BE2C (cell line): ENCODE data around the gene MTFR1L.
A peak's percentile ranks its signal among the peaks of the same experiment; 100 is the strongest.

ENCODE experiments used
- DNase-seq: peaks from one replicate; pipeline ENCODE4 v3.0.0-alpha.2; 2020
- H3K27me3 ChIP-seq: fragments of 250-450 bp; sonication (Bioruptor Pico); 2 replicates; pipeline ENCODE4 v1.5.1; 2020; ENCODE audit warnings: mild to moderate bottlenecking
- H3K36me3 ChIP-seq: fragments of 250-450 bp; sonication (Bioruptor Pico); 2 replicates; pipeline ENCODE4 v1.5.1; 2020; ENCODE audit warnings: mild to moderate bottlenecking
- H3K4me1 ChIP-seq: fragments of 250-450 bp; sonication (Bioruptor Pico); 2 replicates; pipeline ENCODE4 v1.5.1; 2020
- H3K4me3 ChIP-seq: 2 replicates; pipeline ENCODE4 v1.5.1; 2011; ENCODE audit warnings: low read depth, low read length
- H3K9me3 ChIP-seq: fragments of 250-450 bp; sonication (Bioruptor Pico); 2 replicates; pipeline ENCODE4 v1.5.1; 2020
- TF ChIP-seq, protein P1 (sequence below): IDR thresholded peaks from 2 replicates; pipeline ENCODE4 v1.5.1; 2012; ENCODE audit warnings: mild to moderate bottlenecking, low read depth, low read length

Gene MTFR1L

DNA sequence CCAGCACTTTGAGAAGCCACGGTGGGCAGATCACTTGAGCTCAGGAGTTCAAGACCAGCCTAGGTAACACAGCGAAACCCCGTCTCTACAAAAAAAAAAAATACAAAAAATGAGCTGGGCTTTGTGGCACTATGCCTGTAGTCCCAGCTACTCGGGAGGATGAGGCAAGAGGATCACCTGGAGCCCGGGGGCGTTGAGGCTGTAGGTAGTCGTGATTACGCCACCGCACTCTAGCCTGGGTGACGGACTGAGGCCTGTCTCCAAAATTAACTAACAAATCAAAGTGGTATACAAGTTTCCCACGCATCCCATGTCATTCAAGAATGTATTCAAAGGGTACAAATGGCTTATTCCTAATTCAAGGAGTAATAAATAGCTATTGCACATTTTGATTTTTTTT is 37.1 kb downstream of the MTFR1L start:
- H3K4me3 ChIP-seq: no peak overlapping the region
- TF ChIP-seq, protein P1, sequence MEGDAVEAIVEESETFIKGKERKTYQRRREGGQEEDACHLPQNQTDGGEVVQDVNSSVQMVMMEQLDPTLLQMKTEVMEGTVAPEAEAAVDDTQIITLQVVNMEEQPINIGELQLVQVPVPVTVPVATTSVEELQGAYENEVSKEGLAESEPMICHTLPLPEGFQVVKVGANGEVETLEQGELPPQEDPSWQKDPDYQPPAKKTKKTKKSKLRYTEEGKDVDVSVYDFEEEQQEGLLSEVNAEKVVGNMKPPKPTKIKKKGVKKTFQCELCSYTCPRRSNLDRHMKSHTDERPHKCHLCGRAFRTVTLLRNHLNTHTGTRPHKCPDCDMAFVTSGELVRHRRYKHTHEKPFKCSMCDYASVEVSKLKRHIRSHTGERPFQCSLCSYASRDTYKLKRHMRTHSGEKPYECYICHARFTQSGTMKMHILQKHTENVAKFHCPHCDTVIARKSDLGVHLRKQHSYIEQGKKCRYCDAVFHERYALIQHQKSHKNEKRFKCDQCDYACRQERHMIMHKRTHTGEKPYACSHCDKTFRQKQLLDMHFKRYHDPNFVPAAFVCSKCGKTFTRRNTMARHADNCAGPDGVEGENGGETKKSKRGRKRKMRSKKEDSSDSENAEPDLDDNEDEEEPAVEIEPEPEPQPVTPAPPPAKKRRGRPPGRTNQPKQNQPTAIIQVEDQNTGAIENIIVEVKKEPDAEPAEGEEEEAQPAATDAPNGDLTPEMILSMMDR: no peak
- H3K4me1 ChIP-seq: no peaks in the 10 kb centered on the region
- no peak for DNase-seq
- H3K27me3 ChIP-seq: no peaks in the 10 kb centered on the region
- no peaks in the 10 kb centered on the region for H3K9me3 ChIP-seq
- no peaks in the 10 kb centered on the region for H3K36me3 ChIP-seq

DNA sequence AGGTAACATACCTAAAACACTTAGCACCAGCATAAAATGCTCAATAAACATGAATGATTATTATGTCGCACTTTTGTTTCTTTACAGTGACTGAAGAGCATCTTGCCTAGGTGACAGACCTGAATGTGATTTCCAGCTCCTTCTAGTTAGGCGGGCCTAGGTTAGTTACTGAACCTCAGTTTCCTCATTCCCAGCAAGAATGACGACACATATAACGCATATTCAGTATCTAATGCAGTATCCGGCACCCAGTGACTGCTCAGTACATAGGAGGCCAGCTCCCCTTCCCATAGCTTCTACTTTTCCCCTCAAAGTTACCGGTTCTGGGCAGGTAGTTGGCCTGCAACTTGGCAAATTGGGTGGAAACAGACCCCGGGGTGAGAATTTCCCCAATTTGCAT is 38.7 kb downstream of the MTFR1L start:
- Histone ChIP-seq H3K9me3 (no peaks in the 10 kb centered on the region), H3K4me1 (no peaks in the 10 kb centered on the region), H3K4me3 (peak overlapping the region; percentile 79), H3K27me3 (no peaks in the 10 kb centered on the region), H3K36me3 (no peaks in the 10 kb centered on the region)
- TF ChIP-seq, protein P1: no peak
- no peak for DNase-seq

DNA sequence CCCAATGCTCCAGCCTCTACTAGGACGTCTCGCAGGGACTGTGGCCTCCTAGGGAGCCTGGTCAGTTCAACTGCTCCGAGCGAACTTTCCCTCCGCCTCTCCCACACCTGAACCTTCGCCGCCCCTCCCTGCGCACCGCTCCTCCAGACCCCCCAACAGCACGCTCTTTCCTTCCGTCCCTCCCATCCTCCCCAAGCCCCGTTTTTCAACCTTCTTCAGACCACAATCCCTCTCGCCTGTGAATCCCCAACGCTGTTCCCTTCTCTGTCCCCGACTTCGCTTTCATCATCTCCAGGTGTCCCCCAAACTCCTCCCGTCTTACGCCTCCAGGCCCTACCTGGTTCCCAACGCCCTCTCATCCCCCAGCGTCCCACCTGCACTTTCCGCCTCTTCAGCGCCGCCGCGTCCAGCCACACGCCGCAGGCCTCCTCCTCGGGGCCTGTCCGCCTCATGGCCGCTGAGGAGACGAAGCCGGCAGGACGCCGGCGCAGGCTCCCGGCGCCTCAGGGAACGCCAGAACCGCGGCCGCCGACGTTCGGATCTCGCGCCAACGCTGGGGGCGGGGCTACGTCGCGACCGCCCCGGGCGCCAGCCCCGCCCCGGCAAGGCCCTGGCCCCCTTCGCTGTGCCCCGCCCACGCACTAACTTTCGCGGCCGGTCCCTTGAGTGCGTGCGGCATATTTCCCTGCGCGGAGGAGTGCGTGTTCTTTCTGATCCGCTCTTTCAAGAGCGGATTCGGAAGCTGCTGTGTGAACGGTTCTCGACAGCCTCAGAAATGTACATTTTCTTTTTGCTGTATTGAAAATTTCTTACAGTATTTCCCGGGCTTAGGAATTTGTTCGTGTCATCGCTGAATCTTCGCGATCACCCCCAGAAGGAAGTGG is 39.4 kb downstream of the MTFR1L start, which contains the start of gene AUNIP:
AUNIP (minus strand) TSS at position 552 of the 884 bp plus-strand sequence; CDS start at position 452, 100 bp downstream.
- no peaks in the 10 kb centered on the region for H3K4me1 ChIP-seq
- H3K4me3 ChIP-seq: peak within 1 kb of the TSS; percentile 79
- TF ChIP-seq, protein P1: no peak
- no peaks in the 10 kb centered on the region for H3K9me3 ChIP-seq
- DNase-seq: peak; percentile 81
- H3K36me3 ChIP-seq: no peaks in the 10 kb centered on the region
- H3K27me3 ChIP-seq: no peaks in the 10 kb centered on the region

DNA sequence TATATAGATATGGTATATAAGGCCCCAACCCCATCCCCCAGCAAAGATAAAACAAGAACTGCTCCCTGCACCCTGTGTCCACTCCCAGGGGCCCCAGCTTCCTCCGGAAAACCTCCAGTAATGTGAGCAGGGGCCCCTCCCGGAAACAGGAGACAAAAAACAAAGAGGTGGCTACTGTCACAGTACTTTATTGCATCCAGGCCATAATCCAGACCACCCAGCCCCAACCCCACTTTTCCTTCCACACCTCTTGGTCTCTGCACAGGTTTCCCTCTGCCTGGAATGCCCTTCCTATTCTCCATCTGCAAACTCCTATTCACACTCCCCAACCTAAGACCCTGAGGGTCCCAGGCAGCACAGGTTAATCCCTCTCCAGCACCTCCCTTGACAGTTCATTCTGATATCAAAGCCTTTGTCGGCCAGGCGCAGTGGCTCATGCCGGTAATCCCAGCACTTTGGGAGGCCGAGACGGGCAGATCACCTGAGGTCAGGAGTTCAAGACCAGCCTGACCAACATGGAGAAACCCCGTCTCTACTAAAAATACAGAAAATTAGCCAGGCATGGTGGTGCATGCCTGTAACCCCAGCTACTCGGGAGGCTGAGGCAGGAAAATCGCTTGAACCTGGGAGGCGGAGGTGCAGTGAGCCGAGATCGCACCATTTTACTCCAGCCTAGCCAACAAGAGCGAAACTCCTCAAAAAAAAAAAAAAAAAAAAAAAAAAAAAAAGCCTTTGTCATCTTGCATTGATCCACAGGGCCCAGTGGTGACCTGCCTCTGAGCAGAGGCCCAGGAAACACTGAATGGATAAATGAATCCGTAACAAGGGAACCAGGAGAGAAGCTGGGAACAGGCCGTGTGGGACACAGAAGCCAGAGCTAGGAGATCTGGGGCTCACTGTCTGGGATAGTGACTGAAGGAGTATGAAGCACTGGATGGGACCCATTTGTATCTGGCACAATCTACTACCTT is 41.8 kb downstream of the MTFR1L start:
- DNase-seq: no peak
- TF ChIP-seq, protein P1: no peak

DNA sequence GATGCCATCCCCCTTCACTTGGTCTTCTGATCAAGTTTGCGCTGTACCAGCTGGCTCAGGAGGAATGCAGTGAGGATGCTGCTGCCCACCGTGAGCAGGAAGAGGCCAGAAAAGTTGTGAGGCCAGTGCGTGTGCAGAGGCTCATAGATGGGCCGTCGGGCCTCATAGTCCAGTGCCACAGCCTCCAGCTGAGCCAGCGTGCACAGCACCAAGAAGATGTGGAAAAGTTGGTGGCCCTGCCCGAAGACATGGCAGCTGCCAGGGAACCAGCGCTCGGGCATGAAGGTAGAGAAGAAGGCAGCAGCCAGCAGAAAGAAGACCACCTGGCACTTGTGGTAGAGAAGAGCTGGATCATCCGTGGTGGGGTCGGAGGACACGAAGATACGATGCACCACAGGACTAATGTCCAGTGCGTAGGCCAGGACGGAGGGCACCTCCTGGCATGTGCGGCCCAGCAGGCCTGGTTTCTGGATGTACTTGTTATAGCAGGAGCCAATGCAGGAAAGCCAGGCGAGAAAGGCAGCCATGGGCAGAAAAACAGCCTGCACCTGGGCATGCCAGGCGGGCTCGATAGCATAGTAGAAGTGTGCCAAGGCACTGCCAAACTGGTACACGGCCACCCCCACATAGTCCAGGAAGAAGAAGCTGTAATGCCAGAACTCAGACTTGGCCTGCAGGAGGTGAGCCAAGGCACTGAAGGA is 43.2 kb downstream of the MTFR1L start:
- TF ChIP-seq, protein P1: no peak
- Histone ChIP-seq H3K36me3 (no peaks in the 10 kb centered on the region), H3K27me3 (no peaks in the 10 kb centered on the region), H3K4me3 (no peak overlapping the region), H3K4me1 (no peaks in the 10 kb centered on the region), H3K9me3 (no peaks in the 10 kb centered on the region)
- DNase-seq: no peak

More for the DNA sequence above, 41.8 kb downstream of the MTFR1L start:
- Histone ChIP-seq H3K4me3 (no peak overlapping the region), H3K4me1 (no peaks in the 10 kb centered on the region), H3K36me3 (no peaks in the 10 kb centered on the region), H3K9me3 (no peaks in the 10 kb centered on the region), H3K27me3 (no peaks in the 10 kb centered on the region)
